K562 (cell line): ENCODE data around the gene TJP3. TPM values are rescaled to one million over a fixed set of nuclear protein-coding genes. Genes with fewer than 3 reads are reported as not detected.
A peak's percentile ranks its signal among the peaks of the same experiment; 100 is the strongest.

Source experiments
- ATF1 ChIP-seq, 2 experiments: fragments of 450-650 bp in 1 of 2; IDR thresholded peaks; 2 replicates each; pipeline ENCODE4 v1.6.1; 2016; ENCODE audit warnings: missing compliant biosample characterization in 1 of 2, missing genetic modification characterization in 1 of 2
- BCOR ChIP-seq: fragments of 450-650 bp; IDR thresholded peaks from 2 replicates; pipeline ENCODE4 v1.6.1; 2016
- BRCA1 ChIP-seq, 2 experiments: fragments of 450-650 bp in 1 of 2; sonication (generic) in 1 of 2; formaldehyde crosslinking in 1 of 2; IDR thresholded peaks; 2 replicates each; pipeline versions ENCODE4 v1.5.0 to v1.6.1; 2017 to 2020; ENCODE audit warnings: mild to moderate bottlenecking in 1 of 2, missing genetic modification reagents in 1 of 2
- ETS1 ChIP-seq: conservative IDR thresholded peaks from 2 replicates; pipeline ENCODE4 v1.6.1; 2011; ENCODE audit warnings: low read depth, mild to moderate bottlenecking, low read length; ENCODE audit not compliant: control insufficient read depth
- GTF2F1 ChIP-seq: IDR thresholded peaks from 2 replicates; pipeline ENCODE4 v1.6.1; 2011; ENCODE audit warnings: low read depth, low read length, improper control_type of control experiment
- HDAC3 ChIP-seq: fragments of 450-650 bp; IDR thresholded peaks from 2 replicates; pipeline ENCODE4 v1.6.1; 2018; ENCODE audit warnings: borderline replicate concordance, mild to moderate bottlenecking, moderate library complexity; ENCODE audit not compliant: partially characterized antibody
- MEIS2 ChIP-seq: fragments of 450-650 bp; IDR thresholded peaks from 2 replicates; pipeline ENCODE4 v1.6.1; 2014; ENCODE audit warnings: mild to moderate bottlenecking; ENCODE audit not compliant: partially characterized antibody
- RBM22 ChIP-seq: fragments of 200-400 bp; formaldehyde crosslinking; IDR thresholded peaks from 2 replicates; pipeline ENCODE4 v1.6.1; 2018; ENCODE audit warnings: low read length, low read depth; ENCODE audit not compliant: poor library complexity, severe bottlenecking
- SP1 ChIP-seq: sonication (generic); formaldehyde crosslinking; IDR thresholded peaks from 2 replicates; pipeline ENCODE4 v1.8.1; 2022; ENCODE audit warnings: mild to moderate bottlenecking, missing genetic modification reagents
- STAG1 ChIP-seq: sonication (generic); formaldehyde crosslinking; IDR thresholded peaks from 2 replicates; pipeline ENCODE4 v1.5.0; 2020; ENCODE audit warnings: missing genetic modification reagents, borderline replicate concordance
- TCFL5 ChIP-seq: fragments of 250-450 bp; sonication (Bioruptor Pico); conservative IDR thresholded peaks from 2 replicates; pipeline ENCODE4 v1.6.1; 2021; ENCODE audit warnings: mild to moderate bottlenecking, moderate library complexity, matching md5 sums
- ZNF217 ChIP-seq: sonication (generic); formaldehyde crosslinking; IDR thresholded peaks from 2 replicates; pipeline ENCODE4 v1.8.0; 2022; ENCODE audit warnings: mild to moderate bottlenecking, missing genetic modification reagents
- ZNF830 ChIP-seq: fragments of 250-450 bp; sonication (Bioruptor Pico); IDR thresholded peaks from 2 replicates; pipeline ENCODE4 v1.5.0; 2021; ENCODE audit warnings: mild to moderate bottlenecking
- polyA plus RNA-seq, 8 experiments: library from polyadenylated mRNA; depleted of rRNA in 4 of 8; stranded (reverse) in 5 of 8; unstranded in 3 of 8; fragments of >200 nt; fragmentation: Nextera tagmentation in 2 of 8; fragmentation: Illumina TruSeq in 1 of 8; extraction: Ambion mirVana in 2 of 8; extraction: Trizol in 1 of 8; gene quantifications; 2 replicates each; pipeline versions ENCODE4 v1.2.1 to v1.2.3, GENCODE V29; 2011 to 2014; ENCODE audit warnings: inconsistent platforms in 1 of 8, missing spikeins in 1 of 8
- total RNA-seq, 7 experiments: library from RNA; depleted of rRNA in 6 of 7; stranded (reverse); fragments of >200 nt in 6 of 7; fragmentation: Illumina TruSeq in 2 of 7; extraction: Trizol in 2 of 7; gene quantifications; 2 replicates each; pipeline versions ENCODE4 v1.2.1 to v1.2.3, GENCODE V29; 2011 to 2021; ENCODE audit warnings: low replicate concordance in 1 of 7
- TF ChIP-seq, protein P1 (sequence below): fragments of 450-650 bp; formaldehyde crosslinking; IDR thresholded peaks from 2 replicates; pipeline ENCODE4 v1.4.0; 2020; ENCODE audit warnings: mild to moderate bottlenecking, moderate library complexity
- TF ChIP-seq, protein P2 (sequence below): sonication (generic); formaldehyde crosslinking; IDR thresholded peaks from 2 replicates; pipeline ENCODE4 v1.8.0; 2022; ENCODE audit warnings: mild to moderate bottlenecking, missing genetic modification reagents
- TF ChIP-seq, protein P3 (sequence below), 2 experiments: fragments of 150-350 bp in 1 of 2; IDR thresholded peaks; 2 replicates each; pipeline ENCODE4 v1.6.1; 2012 to 2016; ENCODE audit warnings: low read depth in 2 of 2, low read length in 2 of 2, mild to moderate bottlenecking in 1 of 2, moderate library complexity in 1 of 2

TJP3 gene
- total and polyA plus RNA-seq, 9 of the 15 experiments (the other 6 are each of a cell fraction or from before 2014, with no cell fraction given) = 0.11 to 2.4 (median 0.57) TPM; not detected in 1

GRCh38 chr19:3762501-3763459 is 54.6 kb downstream of the TJP3 start, which contains the start of gene MRPL54 (continued):
- TF ChIP-seq, protein P1, sequence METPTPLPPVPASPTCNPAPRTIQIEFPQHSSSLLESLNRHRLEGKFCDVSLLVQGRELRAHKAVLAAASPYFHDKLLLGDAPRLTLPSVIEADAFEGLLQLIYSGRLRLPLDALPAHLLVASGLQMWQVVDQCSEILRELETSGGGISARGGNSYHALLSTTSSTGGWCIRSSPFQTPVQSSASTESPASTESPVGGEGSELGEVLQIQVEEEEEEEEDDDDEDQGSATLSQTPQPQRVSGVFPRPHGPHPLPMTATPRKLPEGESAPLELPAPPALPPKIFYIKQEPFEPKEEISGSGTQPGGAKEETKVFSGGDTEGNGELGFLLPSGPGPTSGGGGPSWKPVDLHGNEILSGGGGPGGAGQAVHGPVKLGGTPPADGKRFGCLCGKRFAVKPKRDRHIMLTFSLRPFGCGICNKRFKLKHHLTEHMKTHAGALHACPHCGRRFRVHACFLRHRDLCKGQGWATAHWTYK (CRISPR knock-in tag) = peak; percentile 63; the same call in 1 of the 2 replicates
- no peak for TF ChIP-seq BRCA1 (IDR thresholded peaks at IDR 0.05)
- no peak for TF ChIP-seq BRCA1 (CRISPR knock-in tag; IDR thresholded peaks at IDR 0.05)
- TF ChIP-seq ETS1 = peak; percentile 84
- TF ChIP-seq, protein P2, sequence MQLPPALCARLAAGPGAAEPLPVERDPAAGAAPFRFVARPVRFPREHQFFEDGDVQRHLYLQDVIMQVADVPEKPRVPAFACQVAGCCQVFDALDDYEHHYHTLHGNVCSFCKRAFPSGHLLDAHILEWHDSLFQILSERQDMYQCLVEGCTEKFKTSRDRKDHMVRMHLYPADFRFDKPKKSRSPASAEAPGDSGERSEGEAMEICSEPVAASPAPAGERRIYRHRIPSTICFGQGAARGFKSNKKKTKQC (CRISPR knock-in tag) = no peak
- peak; percentile 35; the same call in 1 of the 2 replicates for TF ChIP-seq ATF1 (CRISPR knock-in tag; IDR thresholded peaks at IDR 0.05)
- peak; percentile 98 for TF ChIP-seq ATF1 (tag; IDR thresholded peaks at IDR 0.05)
- TF ChIP-seq BCOR = peak; percentile 45; the same call in 1 of the 2 replicates
- TF ChIP-seq ZNF217 (CRISPR knock-in tag) = no peak
- TF ChIP-seq STAG1 (CRISPR knock-in tag) = no peak
- no peak for TF ChIP-seq ZNF830 (CRISPR knock-in tag)
- TF ChIP-seq TCFL5 = 0 out of 2 replicates have a peak, but pooled peaks have one; percentile 43
- peak; percentile 83 for TF ChIP-seq SP1 (CRISPR knock-in tag)
- peak; percentile 99 for TF ChIP-seq MEIS2
- no peak for TF ChIP-seq HDAC3
- peak; percentile 50 for TF ChIP-seq RBM22
- TF ChIP-seq, protein P3, sequence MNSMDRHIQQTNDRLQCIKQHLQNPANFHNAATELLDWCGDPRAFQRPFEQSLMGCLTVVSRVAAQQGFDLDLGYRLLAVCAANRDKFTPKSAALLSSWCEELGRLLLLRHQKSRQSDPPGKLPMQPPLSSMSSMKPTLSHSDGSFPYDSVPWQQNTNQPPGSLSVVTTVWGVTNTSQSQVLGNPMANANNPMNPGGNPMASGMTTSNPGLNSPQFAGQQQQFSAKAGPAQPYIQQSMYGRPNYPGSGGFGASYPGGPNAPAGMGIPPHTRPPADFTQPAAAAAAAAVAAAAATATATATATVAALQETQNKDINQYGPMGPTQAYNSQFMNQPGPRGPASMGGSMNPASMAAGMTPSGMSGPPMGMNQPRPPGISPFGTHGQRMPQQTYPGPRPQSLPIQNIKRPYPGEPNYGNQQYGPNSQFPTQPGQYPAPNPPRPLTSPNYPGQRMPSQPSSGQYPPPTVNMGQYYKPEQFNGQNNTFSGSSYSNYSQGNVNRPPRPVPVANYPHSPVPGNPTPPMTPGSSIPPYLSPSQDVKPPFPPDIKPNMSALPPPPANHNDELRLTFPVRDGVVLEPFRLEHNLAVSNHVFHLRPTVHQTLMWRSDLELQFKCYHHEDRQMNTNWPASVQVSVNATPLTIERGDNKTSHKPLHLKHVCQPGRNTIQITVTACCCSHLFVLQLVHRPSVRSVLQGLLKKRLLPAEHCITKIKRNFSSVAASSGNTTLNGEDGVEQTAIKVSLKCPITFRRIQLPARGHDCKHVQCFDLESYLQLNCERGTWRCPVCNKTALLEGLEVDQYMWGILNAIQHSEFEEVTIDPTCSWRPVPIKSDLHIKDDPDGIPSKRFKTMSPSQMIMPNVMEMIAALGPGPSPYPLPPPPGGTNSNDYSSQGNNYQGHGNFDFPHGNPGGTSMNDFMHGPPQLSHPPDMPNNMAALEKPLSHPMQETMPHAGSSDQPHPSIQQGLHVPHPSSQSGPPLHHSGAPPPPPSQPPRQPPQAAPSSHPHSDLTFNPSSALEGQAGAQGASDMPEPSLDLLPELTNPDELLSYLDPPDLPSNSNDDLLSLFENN (IDR thresholded peaks at IDR 0.05; ENCODE audit: low read depth in 2 of 2, low read length in 2 of 2) = peak in 1 of 2 experiments; percentile 49; a peak in 1 of 4 replicates
- TF ChIP-seq GTF2F1 = peak; percentile 79; the same call in 1 of the 2 replicates
